ENCODE measurements around the gene ZPLD1.

The ZPLD1 gene

GRCh38 chr3:102525624-102526023, 90.8 kb downstream of the ZPLD1 start:
- Mint-ChIP-seq H3K27me3 (no peaks in the 10 kb centered on the region), H3K27ac (no peak overlapping the region), H3K4me3 (no peak overlapping the region), H3K9me3 (no peaks in the 10 kb centered on the region), H3K4me1 (no peaks in the 10 kb centered on the region), H3K36me3 (no peaks in the 10 kb centered on the region)
- DNase-seq: no peak
- CTCF ChIA-PET: interaction anchor here (1.1 to 1.2 kb wide), 2 partner anchors 11 kb away, joined by 3 to 6 read pairs; no protein-coding TSS in a partner anchor

GRCh38 chr3:102526865-102527264, 92.0 kb downstream of the ZPLD1 start:
- Mint-ChIP-seq H3K4me1 (no peaks in the 10 kb centered on the region), H3K4me3 (no peak overlapping the region), H3K27ac (no peak overlapping the region), H3K36me3 (no peaks in the 10 kb centered on the region), H3K9me3 (no peaks in the 10 kb centered on the region), H3K27me3 (no peaks in the 10 kb centered on the region)
- DNase-seq: no peak
- CTCF ChIA-PET: interaction anchor here (1.1 to 1.2 kb wide), 2 partner anchors 9 to 13 kb away, joined by 3 to 6 read pairs; no protein-coding TSS in a partner anchor

GRCh38 chr3:102528727-102529126, 93.9 kb downstream of the ZPLD1 start:
- DNase-seq: no peak
- Mint-ChIP-seq H3K4me3 (no peak overlapping the region), H3K9me3 (no peaks in the 10 kb centered on the region), H3K27ac (no peak overlapping the region), H3K36me3 (no peaks in the 10 kb centered on the region), H3K27me3 (no peaks in the 10 kb centered on the region), H3K4me1 (peaks cover 3% of the 10 kb centered on the region)
- CTCF ChIA-PET: interaction anchor here (0.5 to 2.0 kb wide), 3 partner anchors 299 to 490 kb away, joined by 3 to 8 read pairs (median 3); no protein-coding TSS in a partner anchor
